Measurements from ENCODE around the gene TM2D3. TPM values are rescaled to one million over a fixed set of nuclear protein-coding genes. Genes with fewer than 3 reads are reported as not detected.

Gene TM2D3
- total and polyA plus RNA-seq, 11 donors, result 43.7 to 63.8 (median 49.5) TPM

- 96 to 100% (median 97%) methylated on average over 1 of the region's 1 CpG for WGBS, 4 donors
- Histone ChIP-seq H3K4me1 (no peaks in the 10 kb centered on the region), H3K27ac (no peak overlapping the region), H3K9me3 (no peaks in the 10 kb centered on the region), H3K27me3 (no peaks in the 10 kb centered on the region), H3K4me3 (no peak overlapping the region), H3K36me3 (peaks cover 0 to 97% (median 78%) of the 10 kb centered on the region in 9 donors)
- intact Hi-C loops (cut with DNase I), result no loop called here
- no peak for TF ChIP-seq POLR2A (IDR thresholded peaks at IDR 0.05)
- TF ChIP-seq CTCF (IDR thresholded peaks at IDR 0.05), result no peak
- ATAC-seq (no peak), DNase-seq (no peak)
Observed at GRCh38 chr15:101696829-101697228, 44.6 kb upstream of the TM2D3 start.

DNA sequence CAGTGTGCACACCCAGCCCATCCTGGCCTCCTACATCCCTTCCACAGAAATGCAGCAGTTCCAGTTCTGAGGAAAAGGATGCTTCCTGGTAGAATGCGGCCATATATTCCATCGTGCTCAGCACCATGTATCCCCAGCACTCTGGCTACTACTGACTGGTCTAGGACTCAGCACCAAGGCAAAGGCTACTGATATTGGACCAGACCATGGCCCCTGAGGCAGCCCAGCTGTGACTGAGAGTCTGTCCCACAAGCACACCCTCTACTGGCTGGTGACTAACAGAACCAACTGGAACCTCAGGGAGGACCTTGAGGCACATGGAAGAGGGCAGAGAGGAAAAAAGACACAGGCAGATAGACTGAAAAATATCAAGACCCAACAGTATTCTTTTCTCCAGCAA lies 42.1 kb upstream of the TM2D3 start:
- intact Hi-C loops (cut with DNase I), result no loop called here
- H3K27ac ChIP-seq, result no peak overlapping the region
- H3K4me1 ChIP-seq, result no peaks in the 10 kb centered on the region
- no peaks in the 10 kb centered on the region for H3K27me3 ChIP-seq
- no peak for TF ChIP-seq CTCF (IDR thresholded peaks at IDR 0.05)
- TF ChIP-seq POLR2A (IDR thresholded peaks at IDR 0.05), result no peak
- ATAC-seq, result peak in 2 of 4 donors; percentile 28 to 46
- no peak for DNase-seq
- H3K9me3 ChIP-seq, result no peaks in the 10 kb centered on the region
- 86 to 100% (median 98%) methylated on average over 2 of the region's 2 CpGs for WGBS, 4 donors
- H3K36me3 ChIP-seq, result peaks cover 0 to 96% (median 55%) of the 10 kb centered on the region in 9 donors
- H3K4me3 ChIP-seq, result no peak overlapping the region

GRCh38 chr15:101692801-101693598 lies 40.8 kb upstream of the TM2D3 start:
- H3K9me3 ChIP-seq, result no peaks in the 10 kb centered on the region
- no peaks in the 10 kb centered on the region for H3K4me1 ChIP-seq
- H3K36me3 ChIP-seq, result peaks cover 0 to 87% (median 42%) of the 10 kb centered on the region in 9 donors
- ATAC-seq (no peak), DNase-seq (no peak)
- no peak overlapping the region for H3K4me3 ChIP-seq
- H3K27me3 ChIP-seq, result no peaks in the 10 kb centered on the region
- no peak overlapping the region for H3K27ac ChIP-seq
- WGBS, 4 donors, result 83 to 90% (median 90%) methylated on average over 4 of the region's 4 CpGs
- intact Hi-C loops (cut with DNase I), result no loop called here
- TF ChIP-seq CTCF (IDR thresholded peaks at IDR 0.05), result no peak
- no peak for TF ChIP-seq POLR2A (IDR thresholded peaks at IDR 0.05)

- DNase-seq, result no peak
- intact Hi-C loops (cut with DNase I), result no loop called here
Observed at GRCh38 chr15:101689901-101690300, 37.7 kb upstream of the TM2D3 start.

More at GRCh38 chr15:101689901-101690300, 37.7 kb upstream of the TM2D3 start:
- no peak overlapping the region for H3K27ac ChIP-seq
- H3K4me3 ChIP-seq, result no peak overlapping the region
- H3K4me1 ChIP-seq, result peaks cover 0 to 7% (median 0%) of the 10 kb centered on the region in 12 donors
- H3K9me3 ChIP-seq, result no peaks in the 10 kb centered on the region
- no peak for TF ChIP-seq CTCF (IDR thresholded peaks at IDR 0.05)
- no peak for TF ChIP-seq POLR2A (IDR thresholded peaks at IDR 0.05)
- peak in 1 of 4 donors; percentile 42 for ATAC-seq
- no peaks in the 10 kb centered on the region for H3K27me3 ChIP-seq
- 87 to 96% (median 90%) methylated on average over 6 of the region's 6 CpGs for WGBS, 4 donors
- H3K36me3 ChIP-seq, result peaks cover 0 to 81% (median 23%) of the 10 kb centered on the region in 9 donors

All from heart left ventricle (tissue), 16 donors.